Panc1 (cell line): ENCODE results near the gene DLG2.
"Not testable (repeated sequence)": the region's sequence is repeated elsewhere in the genome, so short reads cannot be mapped to it uniquely, and the experiment has no call there.

Experiments
- CTCF ChIP-seq: fragments of 450-650 bp; IDR thresholded peaks from 2 replicates; pipeline ENCODE4 v1.5.1; 2017; ENCODE audit warnings: mild to moderate bottlenecking
- POLR2AphosphoS5 ChIP-seq: IDR thresholded peaks from 2 replicates; pipeline ENCODE4 v1.6.1; 2012; ENCODE audit warnings: mild to moderate bottlenecking, low read depth, low read length, moderate library complexity
- REST ChIP-seq, 2 experiments: IDR thresholded peaks; 2 replicates each; pipeline ENCODE4 v1.6.1; 2011 to 2012; ENCODE audit warnings: low read depth in 2 of 2, control low read depth in 1 of 2, low read length in 1 of 2, mild to moderate bottlenecking in 1 of 2, moderate library complexity in 1 of 2; ENCODE audit not compliant: insufficient read depth in 1 of 2

- TF ChIP-seq REST (IDR thresholded peaks at IDR 0.05; ENCODE audit: insufficient read depth in 1 of 2, low read depth in 2 of 2, low read length in 1 of 2); CTCF; POLR2AphosphoS5: not testable (repeated sequence)
Measured at GRCh38 chr11:85238038-85238437, 389.1 kb downstream of the DLG2 start.
